ENCODE measurements around the gene MACROD2. TPM values are rescaled to one million over a fixed set of nuclear protein-coding genes. Genes with fewer than 3 reads are reported as not detected.

Gene MACROD2
- total and polyA plus RNA-seq, 2 experiments from 2014 or later = 2.8 to 4.3 TPM

- Histone ChIP-seq H3K27ac (ENCODE audit: low read depth) (no peak overlapping the region), H3F3A (replicated peaks; ENCODE audit: low read depth) (no peaks in the 10 kb centered on the region), H3K9me2 (ENCODE audit: insufficient read depth) (peaks cover 4% of the 10 kb centered on the region), H3K4me2 (no peak overlapping the region), H3K79me2 (replicated peaks; ENCODE audit: insufficient read depth) (no peaks in the 10 kb centered on the region), H3K36me3 (ENCODE audit: insufficient read depth) (no peaks in the 10 kb centered on the region; the same call in 1 of the 2 replicates), H4K20me1 (replicated peaks; ENCODE audit: insufficient read depth) (no peaks in the 10 kb centered on the region), H3K4me1 (ENCODE audit: insufficient read depth) (no peaks in the 10 kb centered on the region), H2AFZ (no peak overlapping the region), H3K4me3 (no peak overlapping the region), H3K27me3 (ENCODE audit: insufficient read depth) (no peaks in the 10 kb centered on the region)
- no peak for TF ChIP-seq REST (IDR thresholded peaks at IDR 0.05; ENCODE audit: unreplicated experiment)
- TF ChIP-seq ZNF462 (CRISPR knock-in tag; IDR thresholded peaks at IDR 0.05) = no peak
- no peak for TF ChIP-seq STAT1 (IDR thresholded peaks at IDR 0.05; ENCODE audit: unreplicated experiment)
- no peak for TF ChIP-seq EZH2phosphoT487 (IDR thresholded peaks at IDR 0.05; ENCODE audit: unreplicated experiment)
- TF ChIP-seq JUNB (IDR thresholded peaks at IDR 0.05; ENCODE audit: unreplicated experiment) = no peak
- TF ChIP-seq ETS1 (IDR thresholded peaks at IDR 0.05) = no peak
- TF ChIP-seq ZNF114 (CRISPR knock-in tag; IDR thresholded peaks at IDR 0.05) = no peak
- TF ChIP-seq CTCF (conservative IDR thresholded peaks at IDR 0.05; ENCODE audit: low read depth in 2 of 2) = no peak
- TF ChIP-seq ZNF331 (CRISPR knock-in tag; IDR thresholded peaks at IDR 0.05; ENCODE audit: low read depth) = no peak
- no peak for TF ChIP-seq POLR2AphosphoS5 (IDR thresholded peaks at IDR 0.05; ENCODE audit: low read depth)
- Mint-ChIP-seq H3K4me3 (no peak overlapping the region), H3K4me1 (no peaks in the 10 kb centered on the region), H3K27me3 (ENCODE audit: insufficient read depth, low read depth, poor library complexity) (no peaks in the 10 kb centered on the region), H3K9me3 (peaks cover 4% of the 10 kb centered on the region; the same call in 2 of the 3 replicates), H3K36me3 (ENCODE audit: low read depth) (0 out of 3 replicates have a peak, but pooled peaks cover 5% of the 10 kb centered on the region), H3K27ac (no peak overlapping the region)
- ATAC-seq (no peak), DNase-seq (ENCODE audit: low spot score) (no peak)
These were observed 1218.7 kb downstream of the MACROD2 start for GRCh38 chr20:15214051-15214450.

All from GM23338 (cell line).